Neural progenitor cell (in vitro differentiated cells): ENCODE results near the gene SPON1. TPM values are rescaled to one million over a fixed set of nuclear protein-coding genes. Genes with fewer than 3 reads are reported as not detected.

Experiments used
- DNase-seq: peaks from one replicate; pipeline ENCODE4 v3.0.0-alpha.2; 2016; ENCODE audit warnings: low spot score
- H2AFZ ChIP-seq: fragments of 200-600 bp; sonication (generic); replicated peaks from 2 replicates; pipeline ENCODE4 v1.6.1; 2016; ENCODE audit warnings: antibody characterized with exemption
- H3F3A ChIP-seq: fragments of 200-600 bp; sonication (generic); 2 replicates; pipeline ENCODE4 v1.6.1; 2016; ENCODE audit warnings: antibody characterized with exemption, low read depth
- H3K27ac ChIP-seq: fragments of 200-600 bp; sonication (generic); 2 replicates; pipeline ENCODE4 v1.5.1; 2016; ENCODE audit warnings: mild to moderate bottlenecking
- H3K27me3 ChIP-seq: fragments of 200-600 bp; sonication (generic); 2 replicates; pipeline ENCODE4 v1.6.1; 2016; ENCODE audit warnings: mild to moderate bottlenecking, moderate library complexity
- H3K36me3 ChIP-seq: fragments of 200-600 bp; sonication (generic); 2 replicates; pipeline ENCODE4 v1.5.1; 2016
- H3K4me1 ChIP-seq: fragments of 200-600 bp; sonication (generic); 2 replicates; pipeline ENCODE4 v1.6.1; 2016; ENCODE audit warnings: mixed run types
- H3K4me2 ChIP-seq: fragments of 200-600 bp; sonication (generic); 2 replicates; pipeline ENCODE4 v1.6.1; 2016
- H3K4me3 ChIP-seq: fragments of 200-600 bp; sonication (generic); 2 replicates; pipeline ENCODE4 v1.5.1; 2016
- H3K79me2 ChIP-seq: fragments of 200-600 bp; sonication (generic); 2 replicates; pipeline ENCODE4 v1.6.1; 2016; ENCODE audit warnings: low read depth
- H3K9ac ChIP-seq: fragments of 200-600 bp; sonication (generic); 2 replicates; pipeline ENCODE4 v1.6.1; 2016
- H3K9me3 ChIP-seq: fragments of 200-600 bp; sonication (generic); 2 replicates; pipeline ENCODE4 v1.5.1; 2016; ENCODE audit warnings: low read depth
- H4K20me1 ChIP-seq: fragments of 200-600 bp; sonication (generic); 2 replicates; pipeline ENCODE4 v1.6.1; 2016; ENCODE audit warnings: low read depth
- H3K27ac Mint-ChIP-seq: 3 replicates; pipeline ENCODE4 v1.8.0; 2021; ENCODE audit warnings: mixed read lengths
- H3K27me3 Mint-ChIP-seq: 2 replicates; pipeline ENCODE4 v1.8.0; 2022; ENCODE audit warnings: low read depth, mild to moderate bottlenecking, inconsistent platforms, moderate library complexity, mixed read lengths; ENCODE audit not compliant: insufficient read depth
- H3K36me3 Mint-ChIP-seq: 3 replicates; pipeline ENCODE4 v1.8.0; 2021; ENCODE audit warnings: mixed read lengths
- H3K4me1 Mint-ChIP-seq: 3 replicates; pipeline ENCODE4 v1.8.0; 2021; ENCODE audit warnings: mixed read lengths
- H3K4me3 Mint-ChIP-seq: 3 replicates; pipeline ENCODE4 v1.8.0; 2021; ENCODE audit warnings: mild to moderate bottlenecking, moderate library complexity, mixed read lengths
- H3K9me3 Mint-ChIP-seq: 3 replicates; pipeline ENCODE4 v1.8.0; 2020; ENCODE audit warnings: mixed read lengths
- EZH2 ChIP-seq: fragments of 200-600 bp; sonication (generic); IDR thresholded peaks from 2 replicates; pipeline ENCODE4 v1.6.1; 2017; ENCODE audit warnings: antibody characterized with exemption, mild to moderate bottlenecking, moderate library complexity
- EZH2phosphoT487 ChIP-seq: fragments of 200-600 bp; sonication (generic); IDR thresholded peaks from 2 replicates; pipeline ENCODE4 v1.6.1; 2017; ENCODE audit warnings: antibody characterized with exemption
- total RNA-seq: library from RNA; depleted of rRNA; stranded (reverse); fragments of >200 nt; gene quantifications from 2 replicates; pipeline ENCODE4 v1.2.3, GENCODE V29; 2015; ENCODE audit warnings: low replicate concordance
- TF ChIP-seq, protein P1 (sequence below): fragments of 200-600 bp; sonication (generic); IDR thresholded peaks from 2 replicates; pipeline ENCODE4 v1.5.1; 2017; ENCODE audit warnings: antibody characterized with exemption, mild to moderate bottlenecking

SPON1 gene
- total RNA-seq, 1 donor from 2014 or later: 35.4 TPM

DNA sequence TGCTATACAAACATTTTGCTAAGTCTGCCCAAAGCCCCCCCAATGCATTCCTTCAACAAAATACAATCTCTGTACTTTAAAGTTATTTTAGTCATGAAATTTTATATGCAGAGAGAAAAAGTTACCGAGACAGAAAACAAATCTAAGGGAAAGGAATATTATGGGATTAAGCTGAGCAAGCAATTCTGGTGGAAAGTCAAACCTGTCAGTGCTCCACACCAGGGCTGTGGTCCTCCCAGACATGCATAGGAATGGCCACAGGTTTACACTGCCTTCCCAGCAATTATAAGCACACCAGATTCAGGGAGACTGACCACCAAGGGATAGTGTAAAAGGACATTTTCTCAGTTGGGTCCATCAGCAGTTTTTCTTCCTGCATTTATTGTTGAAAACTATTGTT, 304.1 kb downstream of the SPON1 start:
- Histone ChIP-seq H2AFZ (no peak overlapping the region), H4K20me1 (no peaks in the 10 kb centered on the region), H3F3A (no peaks in the 10 kb centered on the region), H3K9me3 (no peaks in the 10 kb centered on the region), H3K36me3 (no peaks in the 10 kb centered on the region), H3K4me2 (no peak overlapping the region), H3K27me3 (no peaks in the 10 kb centered on the region), H3K27ac (no peak overlapping the region), H3K4me3 (no peak overlapping the region), H3K9ac (no peak overlapping the region), H3K79me2 (no peaks in the 10 kb centered on the region), H3K4me1 (no peaks in the 10 kb centered on the region)
- TF ChIP-seq, protein P1, sequence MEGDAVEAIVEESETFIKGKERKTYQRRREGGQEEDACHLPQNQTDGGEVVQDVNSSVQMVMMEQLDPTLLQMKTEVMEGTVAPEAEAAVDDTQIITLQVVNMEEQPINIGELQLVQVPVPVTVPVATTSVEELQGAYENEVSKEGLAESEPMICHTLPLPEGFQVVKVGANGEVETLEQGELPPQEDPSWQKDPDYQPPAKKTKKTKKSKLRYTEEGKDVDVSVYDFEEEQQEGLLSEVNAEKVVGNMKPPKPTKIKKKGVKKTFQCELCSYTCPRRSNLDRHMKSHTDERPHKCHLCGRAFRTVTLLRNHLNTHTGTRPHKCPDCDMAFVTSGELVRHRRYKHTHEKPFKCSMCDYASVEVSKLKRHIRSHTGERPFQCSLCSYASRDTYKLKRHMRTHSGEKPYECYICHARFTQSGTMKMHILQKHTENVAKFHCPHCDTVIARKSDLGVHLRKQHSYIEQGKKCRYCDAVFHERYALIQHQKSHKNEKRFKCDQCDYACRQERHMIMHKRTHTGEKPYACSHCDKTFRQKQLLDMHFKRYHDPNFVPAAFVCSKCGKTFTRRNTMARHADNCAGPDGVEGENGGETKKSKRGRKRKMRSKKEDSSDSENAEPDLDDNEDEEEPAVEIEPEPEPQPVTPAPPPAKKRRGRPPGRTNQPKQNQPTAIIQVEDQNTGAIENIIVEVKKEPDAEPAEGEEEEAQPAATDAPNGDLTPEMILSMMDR: no peak
- TF ChIP-seq EZH2 (no peak), EZH2phosphoT487 (no peak)
- peaks cover 2% of the 10 kb centered on the region for H3K27me3 Mint-ChIP-seq
- H3K4me1 Mint-ChIP-seq: peaks cover 3% of the 10 kb centered on the region
- no peaks in the 10 kb centered on the region for H3K9me3 Mint-ChIP-seq
- no peak for DNase-seq
- H3K4me3 Mint-ChIP-seq: no peak overlapping the region
- no peak overlapping the region for H3K27ac Mint-ChIP-seq
- peaks cover 15% of the 10 kb centered on the region for H3K36me3 Mint-ChIP-seq

DNA sequence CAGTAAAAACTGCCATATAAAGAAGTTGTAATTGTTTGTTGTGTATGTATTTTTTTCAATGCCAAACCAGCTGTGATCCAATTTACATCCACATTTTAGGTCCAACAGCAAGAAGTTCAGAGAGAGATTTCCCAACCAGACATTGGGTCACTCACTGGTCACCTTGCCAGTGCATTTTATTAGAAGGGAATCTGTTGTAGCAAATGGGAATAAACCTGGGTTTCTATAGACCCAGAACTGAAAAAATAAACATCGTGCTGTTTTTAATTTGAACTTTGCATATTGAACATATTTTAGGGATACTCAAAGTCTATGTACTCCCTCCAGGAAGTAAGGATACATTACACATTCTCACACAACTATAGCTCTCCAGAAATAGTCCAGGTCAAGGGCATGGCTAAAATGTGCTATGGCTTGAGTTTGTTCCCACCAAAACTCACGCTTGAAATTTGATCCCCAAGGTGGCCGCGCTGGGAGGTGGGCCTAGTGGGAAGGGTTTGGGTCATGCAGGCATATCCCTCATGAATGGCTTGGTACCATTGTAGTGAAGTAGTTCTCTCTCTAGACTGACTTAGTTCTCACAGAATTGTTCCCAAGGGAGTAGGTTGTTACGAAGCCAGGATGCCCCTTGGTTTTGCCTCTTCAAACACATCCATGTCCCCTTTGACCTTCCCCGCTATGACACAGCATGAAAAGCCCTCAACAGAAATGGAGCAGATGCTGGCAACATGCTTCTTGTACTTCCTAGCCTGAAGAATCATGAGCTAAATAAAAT, 305.5 kb downstream of the SPON1 start:
- H3K27ac Mint-ChIP-seq: no peak overlapping the region

DNA sequence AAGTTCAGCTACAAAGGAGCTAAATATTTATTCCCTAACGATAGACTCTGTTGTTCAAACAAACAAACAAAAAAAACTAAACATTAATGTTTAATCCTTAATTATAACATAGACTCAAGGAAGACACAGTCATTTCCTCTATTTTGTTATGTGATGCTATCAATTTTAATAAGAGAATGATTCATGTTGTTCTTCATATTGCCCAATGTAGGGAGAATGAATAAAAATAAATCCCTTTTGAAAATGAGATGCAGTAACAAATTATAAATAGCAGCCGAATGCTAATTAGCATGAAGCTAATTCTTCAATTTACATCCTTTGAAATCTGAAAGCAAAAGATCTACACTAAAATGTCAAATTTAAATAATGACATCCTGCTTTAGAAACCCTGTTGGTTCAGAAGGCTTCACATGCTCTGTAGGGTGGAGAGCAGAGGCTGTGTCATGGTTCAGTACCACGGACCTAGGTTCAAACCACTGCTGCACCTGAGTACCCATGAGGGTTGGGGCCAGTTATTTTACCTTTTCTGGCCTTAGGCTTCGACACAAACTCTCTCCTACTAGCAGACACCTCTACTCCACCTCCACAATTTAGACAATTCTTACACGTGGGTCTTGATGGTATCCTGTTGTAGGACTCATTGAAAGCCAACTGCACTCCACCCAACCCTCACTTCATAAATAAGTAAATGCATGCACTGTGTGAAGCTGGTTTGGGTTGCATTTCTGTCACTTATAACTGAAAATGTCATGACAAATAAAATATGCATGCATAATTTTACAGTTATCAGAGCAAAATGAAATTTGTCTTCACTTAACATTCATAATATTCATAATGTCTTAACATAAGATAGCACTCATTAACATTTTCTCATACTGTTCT, 307.4 kb downstream of the SPON1 start:
- peaks cover 16% of the 10 kb centered on the region for H3K36me3 Mint-ChIP-seq
- H2AFZ ChIP-seq: no peak overlapping the region
- peaks cover 6% of the 10 kb centered on the region for H3K4me1 Mint-ChIP-seq
- H3K9ac ChIP-seq: no peak overlapping the region
- H3K4me3 Mint-ChIP-seq: no peak overlapping the region
- no peaks in the 10 kb centered on the region for H3F3A ChIP-seq
- H3K4me2 ChIP-seq: no peak overlapping the region
- no peaks in the 10 kb centered on the region for H3K9me3 Mint-ChIP-seq
- no peaks in the 10 kb centered on the region for H3K36me3 ChIP-seq
- H3K27me3 Mint-ChIP-seq: peaks cover 2% of the 10 kb centered on the region
- TF ChIP-seq, protein P1: no peak
- TF ChIP-seq EZH2phosphoT487: no peak
- no peak for TF ChIP-seq EZH2
- H3K27ac ChIP-seq: no peak overlapping the region
- H3K79me2 ChIP-seq: no peaks in the 10 kb centered on the region
- H3K4me3 ChIP-seq: no peak overlapping the region
- no peaks in the 10 kb centered on the region for H4K20me1 ChIP-seq
- no peaks in the 10 kb centered on the region for H3K4me1 ChIP-seq
- no peak overlapping the region for H3K27ac Mint-ChIP-seq
- DNase-seq: no peak
- H3K9me3 ChIP-seq: no peaks in the 10 kb centered on the region
- no peaks in the 10 kb centered on the region for H3K27me3 ChIP-seq

More for the DNA sequence above, 305.5 kb downstream of the SPON1 start:
- no peak overlapping the region for H3K4me2 ChIP-seq
- H3K36me3 ChIP-seq: no peaks in the 10 kb centered on the region
- peaks cover 2% of the 10 kb centered on the region for H3K27me3 Mint-ChIP-seq
- H3K79me2 ChIP-seq: no peaks in the 10 kb centered on the region
- no peaks in the 10 kb centered on the region for H3K9me3 ChIP-seq
- no peak overlapping the region for H2AFZ ChIP-seq
- H3K9me3 Mint-ChIP-seq: no peaks in the 10 kb centered on the region
- no peaks in the 10 kb centered on the region for H3K27me3 ChIP-seq
- H4K20me1 ChIP-seq: no peaks in the 10 kb centered on the region
- no peak overlapping the region for H3K9ac ChIP-seq
- peaks cover 3% of the 10 kb centered on the region for H3K4me1 Mint-ChIP-seq
- H3K4me3 Mint-ChIP-seq: no peak overlapping the region
- H3K4me1 ChIP-seq: no peaks in the 10 kb centered on the region
- H3K4me3 ChIP-seq: no peak overlapping the region
- no peak overlapping the region for H3K27ac ChIP-seq
- no peak for TF ChIP-seq EZH2
- no peak for TF ChIP-seq EZH2phosphoT487
- H3F3A ChIP-seq: no peaks in the 10 kb centered on the region
- peaks cover 15% of the 10 kb centered on the region for H3K36me3 Mint-ChIP-seq
- DNase-seq: no peak
